Body of pancreas (tissue), 4 donors: ENCODE results near the gene ADAMTS7.
"Not testable (repeated sequence)": the region's sequence is repeated elsewhere in the genome, so short reads cannot be mapped to it uniquely, and the experiment has no call there.

ENCODE experiments used
- POLR2A ChIP-seq, 3 donors: fragments of 450-650 bp; IDR thresholded peaks; one replicate each; pipeline ENCODE4 v1.6.1; 2016; ENCODE audit warnings: antibody characterized with exemption in 3 of 3, mild to moderate bottlenecking in 2 of 3
- TF ChIP-seq, protein P1 (sequence below), 7 experiments: fragments of 450-650 bp in 4 of 7; fragments of 200-600 bp in 3 of 7; sonication (generic) in 3 of 7; IDR thresholded peaks; one replicate each; pipeline ENCODE4 v1.5.1; 2016 to 2019; ENCODE audit warnings: antibody characterized with exemption in 7 of 7

DNA sequence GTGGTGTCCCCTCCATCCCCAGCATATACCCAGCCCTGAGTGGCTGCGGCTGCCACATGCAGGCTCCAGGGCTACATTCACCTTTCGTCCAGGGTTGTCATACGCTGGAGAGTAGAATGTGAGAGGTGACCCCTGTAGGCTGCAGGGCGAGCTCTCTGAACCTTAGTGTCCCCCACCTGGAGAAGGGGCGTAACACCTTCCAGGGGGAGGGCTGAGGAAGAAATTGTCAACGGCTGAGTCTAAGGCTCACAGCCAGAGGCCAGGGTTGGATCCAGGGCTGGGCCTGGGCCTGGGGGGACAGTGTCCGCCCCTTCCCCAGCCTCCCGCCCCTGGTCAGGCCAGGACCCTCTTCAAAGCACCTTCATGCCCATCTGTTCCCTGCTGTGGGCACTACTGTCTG lies 53.2 kb downstream of the ADAMTS7 start:
- TF ChIP-seq, protein P1, sequence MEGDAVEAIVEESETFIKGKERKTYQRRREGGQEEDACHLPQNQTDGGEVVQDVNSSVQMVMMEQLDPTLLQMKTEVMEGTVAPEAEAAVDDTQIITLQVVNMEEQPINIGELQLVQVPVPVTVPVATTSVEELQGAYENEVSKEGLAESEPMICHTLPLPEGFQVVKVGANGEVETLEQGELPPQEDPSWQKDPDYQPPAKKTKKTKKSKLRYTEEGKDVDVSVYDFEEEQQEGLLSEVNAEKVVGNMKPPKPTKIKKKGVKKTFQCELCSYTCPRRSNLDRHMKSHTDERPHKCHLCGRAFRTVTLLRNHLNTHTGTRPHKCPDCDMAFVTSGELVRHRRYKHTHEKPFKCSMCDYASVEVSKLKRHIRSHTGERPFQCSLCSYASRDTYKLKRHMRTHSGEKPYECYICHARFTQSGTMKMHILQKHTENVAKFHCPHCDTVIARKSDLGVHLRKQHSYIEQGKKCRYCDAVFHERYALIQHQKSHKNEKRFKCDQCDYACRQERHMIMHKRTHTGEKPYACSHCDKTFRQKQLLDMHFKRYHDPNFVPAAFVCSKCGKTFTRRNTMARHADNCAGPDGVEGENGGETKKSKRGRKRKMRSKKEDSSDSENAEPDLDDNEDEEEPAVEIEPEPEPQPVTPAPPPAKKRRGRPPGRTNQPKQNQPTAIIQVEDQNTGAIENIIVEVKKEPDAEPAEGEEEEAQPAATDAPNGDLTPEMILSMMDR (IDR thresholded peaks at IDR 0.05), result not testable (repeated sequence)
- TF ChIP-seq POLR2A (IDR thresholded peaks at IDR 0.05), result not testable (repeated sequence)
